Panc1 (cell line): Measurements from ENCODE around the gene POU2AF1. TPM values are rescaled to one million over a fixed set of nuclear protein-coding genes. Genes with fewer than 3 reads are reported as not detected.

ENCODE experiments used
- ATAC-seq: fragments of 200-7000 bp; cut with Tn5 transposase; 2 replicates; pipeline ENCODE4 v1.9.1; 2020; ENCODE audit warnings: mild to moderate bottlenecking, moderate library complexity
- BruUV-seq: library from RNA; stranded (reverse); fragments of 400-500 nt; replicated peaks from 2 replicates; lab custom pipeline; 2021; lab: Mats Ljungman, UMichigan
- CTCF ChIA-PET: fragments of 300-600 bp; sonication (Branson Sonifier 250); formaldehyde crosslinking; loops from one replicate; lab custom pipeline; 2022; ENCODE audit warnings: antibody characterized with exemption; lab: Charles Lee
- POLR2A ChIA-PET: fragments of 300-600 bp; sonication (Branson Sonifier 250); formaldehyde crosslinking; loops from one replicate; lab custom pipeline; 2022; ENCODE audit warnings: antibody characterized with exemption; lab: Charles Lee
- DNase-seq: peaks from one replicate; pipeline ENCODE4 v3.0.0-alpha.2; 2010; ENCODE audit warnings: low read depth, low spot score
- H3K27ac ChIP-seq: 2 replicates; pipeline ENCODE4 v1.5.1; 2011; ENCODE audit warnings: mild to moderate bottlenecking, low read length, inconsistent platforms
- H3K27me3 ChIP-seq: fragments of 200-500 bp; sonication (Bioruptor generic); 2 replicates; pipeline ENCODE4 v1.6.0; 2014; ENCODE audit warnings: low read length, inconsistent platforms; ENCODE audit not compliant: control insufficient read depth, insufficient read depth
- H3K36me3 ChIP-seq: fragments of 200-500 bp; sonication (Bioruptor generic); 2 replicates; pipeline ENCODE4 v1.5.1; 2014; ENCODE audit warnings: inconsistent platforms, mild to moderate bottlenecking, low read length, moderate library complexity; ENCODE audit not compliant: control insufficient read depth, insufficient read depth
- H3K4me1 ChIP-seq: 2 replicates; pipeline ENCODE4 v1.5.1; 2011; ENCODE audit warnings: inconsistent platforms, mild to moderate bottlenecking, low read length, moderate library complexity; ENCODE audit not compliant: control insufficient read depth, insufficient read depth
- H3K4me3 ChIP-seq, 2 experiments: 2 replicates each; pipeline ENCODE4 v1.5.1; 2011 to 2012; ENCODE audit warnings: low read depth in 2 of 2, low read length in 2 of 2, mild to moderate bottlenecking in 2 of 2, inconsistent platforms in 1 of 2, moderate library complexity in 1 of 2
- H3K9me3 ChIP-seq: fragments of 200-500 bp; sonication (Bioruptor generic); 2 replicates; pipeline ENCODE4 v1.5.1; 2014; ENCODE audit warnings: low read depth, mild to moderate bottlenecking, inconsistent platforms, low read length, moderate library complexity; ENCODE audit not compliant: control insufficient read depth, insufficient read depth
- POLR2AphosphoS5 ChIP-seq: IDR thresholded peaks from 2 replicates; pipeline ENCODE4 v1.6.1; 2012; ENCODE audit warnings: mild to moderate bottlenecking, low read depth, low read length, moderate library complexity
- SIN3A ChIP-seq: IDR thresholded peaks from 2 replicates; pipeline ENCODE4 v1.6.1; 2012; ENCODE audit warnings: low read depth, mild to moderate bottlenecking, low read length, moderate library complexity, borderline replicate concordance; ENCODE audit not compliant: insufficient read depth
- TCF7L2 ChIP-seq: IDR thresholded peaks from 2 replicates; pipeline ENCODE4 v1.6.1; 2011; ENCODE audit warnings: mild to moderate bottlenecking, low read depth, low read length, inconsistent platforms
- in situ Hi-C: cut with HindIII; loops from 2 replicates; pipeline ENCODE4 v1.10.0; 2016; ENCODE audit warnings: low sequenced_read_pairs, low pct_unique_long_range_greater_than_20kb
- intact Hi-C: fragments of 100-400 bp; cut with micrococcal nuclease; formaldehyde crosslinking; loops from one replicate; pipeline ENCODE4 v1.10.0; 2022; ENCODE audit not compliant: unreplicated experiment
- total RNA-seq: library from RNA; stranded (reverse); gene quantifications from one replicate; pipeline ENCODE4 v1.2.1, GENCODE V29; 2021; ENCODE audit not compliant: unreplicated experiment
- TF ChIP-seq, protein P1 (sequence below), 2 experiments: IDR thresholded peaks; 2 replicates each; pipeline ENCODE4 v1.6.1; 2011 to 2012; ENCODE audit warnings: low read depth in 2 of 2, control low read depth in 1 of 2, low read length in 1 of 2, mild to moderate bottlenecking in 1 of 2, moderate library complexity in 1 of 2; ENCODE audit not compliant: insufficient read depth in 1 of 2
- TF ChIP-seq, protein P2 (sequence below): fragments of 450-650 bp; IDR thresholded peaks from 2 replicates; pipeline ENCODE4 v1.5.1; 2017; ENCODE audit warnings: mild to moderate bottlenecking

The POU2AF1 gene
- total RNA-seq, 1 experiment from 2014 or later: 0.18 TPM

DNA sequence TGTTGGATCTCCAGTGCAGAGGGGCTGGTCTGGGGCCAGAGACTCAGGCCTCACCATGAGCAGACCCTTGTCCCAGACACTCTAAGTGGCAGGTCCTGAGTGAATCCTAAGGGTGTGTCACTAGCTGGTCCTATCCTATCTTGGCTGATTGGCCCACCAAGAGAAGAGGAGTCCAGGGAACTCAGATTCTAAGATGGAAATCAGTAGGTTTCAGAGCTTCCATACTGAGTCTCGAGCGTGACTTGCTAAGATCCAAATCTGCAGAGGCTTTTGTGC is 10.9 kb downstream of the POU2AF1 start:
- ChIA-PET POLR2A (interaction anchor here (0.6 kb wide), 1 partner anchor 679 kb away, joined by 4 read pairs; no protein-coding TSS in a partner anchor), CTCF (no interaction called here)
- Histone ChIP-seq H3K4me1 (no peaks in the 10 kb centered on the region), H3K27ac (no peak overlapping the region), H3K27me3 (0 out of 2 replicates have a peak, but pooled peaks cover 2% of the 10 kb centered on the region), H3K4me3 (no peak overlapping the region), H3K9me3 (no peaks in the 10 kb centered on the region), H3K36me3 (no peaks in the 10 kb centered on the region)
- no peak for ATAC-seq
- no TSS peak for BruUV-seq
- in situ Hi-C loops (no loop called here), intact Hi-C loops (no loop called here)
- no peak for DNase-seq
- TF ChIP-seq SIN3A (no peak), TCF7L2 (no peak)
- TF ChIP-seq, protein P1, sequence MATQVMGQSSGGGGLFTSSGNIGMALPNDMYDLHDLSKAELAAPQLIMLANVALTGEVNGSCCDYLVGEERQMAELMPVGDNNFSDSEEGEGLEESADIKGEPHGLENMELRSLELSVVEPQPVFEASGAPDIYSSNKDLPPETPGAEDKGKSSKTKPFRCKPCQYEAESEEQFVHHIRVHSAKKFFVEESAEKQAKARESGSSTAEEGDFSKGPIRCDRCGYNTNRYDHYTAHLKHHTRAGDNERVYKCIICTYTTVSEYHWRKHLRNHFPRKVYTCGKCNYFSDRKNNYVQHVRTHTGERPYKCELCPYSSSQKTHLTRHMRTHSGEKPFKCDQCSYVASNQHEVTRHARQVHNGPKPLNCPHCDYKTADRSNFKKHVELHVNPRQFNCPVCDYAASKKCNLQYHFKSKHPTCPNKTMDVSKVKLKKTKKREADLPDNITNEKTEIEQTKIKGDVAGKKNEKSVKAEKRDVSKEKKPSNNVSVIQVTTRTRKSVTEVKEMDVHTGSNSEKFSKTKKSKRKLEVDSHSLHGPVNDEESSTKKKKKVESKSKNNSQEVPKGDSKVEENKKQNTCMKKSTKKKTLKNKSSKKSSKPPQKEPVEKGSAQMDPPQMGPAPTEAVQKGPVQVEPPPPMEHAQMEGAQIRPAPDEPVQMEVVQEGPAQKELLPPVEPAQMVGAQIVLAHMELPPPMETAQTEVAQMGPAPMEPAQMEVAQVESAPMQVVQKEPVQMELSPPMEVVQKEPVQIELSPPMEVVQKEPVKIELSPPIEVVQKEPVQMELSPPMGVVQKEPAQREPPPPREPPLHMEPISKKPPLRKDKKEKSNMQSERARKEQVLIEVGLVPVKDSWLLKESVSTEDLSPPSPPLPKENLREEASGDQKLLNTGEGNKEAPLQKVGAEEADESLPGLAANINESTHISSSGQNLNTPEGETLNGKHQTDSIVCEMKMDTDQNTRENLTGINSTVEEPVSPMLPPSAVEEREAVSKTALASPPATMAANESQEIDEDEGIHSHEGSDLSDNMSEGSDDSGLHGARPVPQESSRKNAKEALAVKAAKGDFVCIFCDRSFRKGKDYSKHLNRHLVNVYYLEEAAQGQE (IDR thresholded peaks at IDR 0.05; ENCODE audit: insufficient read depth in 1 of 2, low read depth in 2 of 2, low read length in 1 of 2): no peak
- TF ChIP-seq, protein P2, sequence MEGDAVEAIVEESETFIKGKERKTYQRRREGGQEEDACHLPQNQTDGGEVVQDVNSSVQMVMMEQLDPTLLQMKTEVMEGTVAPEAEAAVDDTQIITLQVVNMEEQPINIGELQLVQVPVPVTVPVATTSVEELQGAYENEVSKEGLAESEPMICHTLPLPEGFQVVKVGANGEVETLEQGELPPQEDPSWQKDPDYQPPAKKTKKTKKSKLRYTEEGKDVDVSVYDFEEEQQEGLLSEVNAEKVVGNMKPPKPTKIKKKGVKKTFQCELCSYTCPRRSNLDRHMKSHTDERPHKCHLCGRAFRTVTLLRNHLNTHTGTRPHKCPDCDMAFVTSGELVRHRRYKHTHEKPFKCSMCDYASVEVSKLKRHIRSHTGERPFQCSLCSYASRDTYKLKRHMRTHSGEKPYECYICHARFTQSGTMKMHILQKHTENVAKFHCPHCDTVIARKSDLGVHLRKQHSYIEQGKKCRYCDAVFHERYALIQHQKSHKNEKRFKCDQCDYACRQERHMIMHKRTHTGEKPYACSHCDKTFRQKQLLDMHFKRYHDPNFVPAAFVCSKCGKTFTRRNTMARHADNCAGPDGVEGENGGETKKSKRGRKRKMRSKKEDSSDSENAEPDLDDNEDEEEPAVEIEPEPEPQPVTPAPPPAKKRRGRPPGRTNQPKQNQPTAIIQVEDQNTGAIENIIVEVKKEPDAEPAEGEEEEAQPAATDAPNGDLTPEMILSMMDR: no peak

DNA sequence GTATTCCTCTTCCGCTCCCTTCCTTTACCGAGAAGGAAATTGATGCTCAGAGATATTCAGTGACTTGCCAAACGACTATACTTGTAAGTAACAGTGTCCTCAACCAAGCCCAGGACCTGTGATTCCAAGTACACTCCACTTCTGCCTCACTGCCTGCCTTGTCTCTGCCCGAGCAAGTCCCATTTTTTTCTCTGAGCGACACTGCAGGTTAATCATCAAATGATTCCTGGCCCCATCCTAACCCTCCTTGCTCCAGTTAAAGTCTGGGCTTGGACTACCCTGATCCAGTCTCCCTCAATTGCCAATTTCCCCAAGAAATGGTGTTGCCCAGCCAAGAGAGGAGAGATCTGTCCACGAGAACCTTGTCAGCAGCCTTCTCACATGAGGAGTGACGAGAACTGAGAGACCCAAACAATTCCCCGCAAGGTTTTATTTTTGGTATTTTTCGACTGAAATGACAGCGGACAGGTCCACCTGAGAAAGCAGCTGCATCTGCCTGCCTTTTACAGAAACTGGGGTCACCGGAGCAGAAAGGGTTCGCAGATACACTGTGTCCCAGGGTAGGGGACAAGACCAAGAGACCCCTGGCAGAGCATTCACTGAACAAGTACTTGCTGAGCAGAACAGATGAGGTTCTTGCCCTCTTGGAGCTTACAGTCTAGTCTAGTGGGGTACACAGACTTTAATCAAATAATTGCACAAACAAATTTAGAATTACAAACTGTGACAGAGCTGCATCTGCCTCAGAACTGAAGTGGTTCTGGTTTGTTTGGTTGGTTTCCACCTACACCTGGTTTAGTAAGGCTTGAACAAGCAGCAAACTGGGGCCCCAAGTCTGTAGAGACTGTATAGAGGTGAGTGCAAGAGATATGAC is 11.4 kb downstream of the POU2AF1 start:
- H3K36me3 ChIP-seq: no peaks in the 10 kb centered on the region
- in situ Hi-C loops (no loop called here), intact Hi-C loops (no loop called here)
- TF ChIP-seq SIN3A (no peak), TCF7L2 (no peak), POLR2AphosphoS5 (no peak)
- TF ChIP-seq, protein P1 (IDR thresholded peaks at IDR 0.05; ENCODE audit: insufficient read depth in 1 of 2, low read depth in 2 of 2, low read length in 1 of 2): no peak
- TF ChIP-seq, protein P2: no peak
- 0 out of 2 replicates have a peak, but pooled peaks cover 2% of the 10 kb centered on the region for H3K27me3 ChIP-seq
- ATAC-seq: no peak
- BruUV-seq: no TSS peak
- H3K9me3 ChIP-seq: no peaks in the 10 kb centered on the region
- no peak overlapping the region for H3K27ac ChIP-seq
- no peak overlapping the region for H3K4me3 ChIP-seq
- ChIA-PET POLR2A (interaction anchor here (0.6 kb wide), 1 partner anchor 678 kb away, joined by 4 read pairs; no protein-coding TSS in a partner anchor), CTCF (no interaction called here)
- no peak for DNase-seq
- no peaks in the 10 kb centered on the region for H3K4me1 ChIP-seq
